Vagina (tissue), 2 donors: ENCODE results near the gene RTN4IP1. TPM values are rescaled to one million over a fixed set of nuclear protein-coding genes. Genes with fewer than 3 reads are reported as not detected.

Experiments used
- DNase-seq, 2 donors: peaks; one replicate each; pipeline ENCODE4 v3.0.0-alpha.2; 2017; ENCODE audit errors: extremely low spot score in 2 of 2
- H3K27ac ChIP-seq: fragments of 200-600 bp; sonication (generic); one replicate; pipeline ENCODE4 v1.5.1; 2019
- H3K27me3 ChIP-seq: fragments of 200-600 bp; sonication (generic); one replicate; pipeline ENCODE4 v1.5.1; 2019
- H3K36me3 ChIP-seq, 2 donors: fragments of 200-600 bp; sonication (generic); one replicate each; pipeline ENCODE4 v1.5.1; 2017 to 2019
- H3K4me1 ChIP-seq: fragments of 200-600 bp; sonication (generic); one replicate; pipeline ENCODE4 v1.5.1; 2019
- H3K4me3 ChIP-seq, 2 donors: fragments of 200-600 bp; sonication (generic); 1 replicate in 1 of 2; 2 replicates in 1 of 2; pipeline ENCODE4 v1.5.1; 2016 to 2019
- H3K9me3 ChIP-seq: fragments of 200-600 bp; sonication (generic); one replicate; pipeline ENCODE4 v1.5.1; 2019
- POLR2A ChIP-seq, 2 donors: fragments of 450-650 bp; IDR thresholded peaks; one replicate each; pipeline ENCODE4 v1.6.1; 2017; ENCODE audit warnings: antibody characterized with exemption in 2 of 2, mild to moderate bottlenecking in 2 of 2, moderate library complexity in 2 of 2
- POLR2AphosphoS5 ChIP-seq, 2 donors: sonication (generic); formaldehyde crosslinking; IDR thresholded peaks; one replicate each; pipeline ENCODE4 v1.9.0; 2017; ENCODE audit warnings: antibody characterized with exemption in 2 of 2, mild to moderate bottlenecking in 2 of 2, low read depth in 1 of 2; ENCODE audit not compliant: insufficient read depth in 1 of 2
- intact Hi-C: fragments of 100-400 bp; cut with DNase I; formaldehyde crosslinking; loops from one replicate; pipeline ENCODE4 v1.15.1; 2023
- total RNA-seq: library from RNA; depleted of rRNA; stranded (reverse); fragments of >200 nt; gene quantifications from one replicate; pipeline ENCODE4 v1.2.3, GENCODE V29; 2016
- TF ChIP-seq, protein P1 (sequence below), 3 experiments: fragments of 450-650 bp in 2 of 3; fragments of 200-600 bp in 1 of 3; sonication (generic) in 1 of 3; IDR thresholded peaks; one replicate each; pipeline ENCODE4 v1.5.1; 2017 to 2019; ENCODE audit warnings: antibody characterized with exemption in 3 of 3, mild to moderate bottlenecking in 2 of 3, moderate library complexity in 2 of 3

Gene RTN4IP1
- total RNA-seq, 1 donor from 2014 or later: 2.9 TPM

DNA sequence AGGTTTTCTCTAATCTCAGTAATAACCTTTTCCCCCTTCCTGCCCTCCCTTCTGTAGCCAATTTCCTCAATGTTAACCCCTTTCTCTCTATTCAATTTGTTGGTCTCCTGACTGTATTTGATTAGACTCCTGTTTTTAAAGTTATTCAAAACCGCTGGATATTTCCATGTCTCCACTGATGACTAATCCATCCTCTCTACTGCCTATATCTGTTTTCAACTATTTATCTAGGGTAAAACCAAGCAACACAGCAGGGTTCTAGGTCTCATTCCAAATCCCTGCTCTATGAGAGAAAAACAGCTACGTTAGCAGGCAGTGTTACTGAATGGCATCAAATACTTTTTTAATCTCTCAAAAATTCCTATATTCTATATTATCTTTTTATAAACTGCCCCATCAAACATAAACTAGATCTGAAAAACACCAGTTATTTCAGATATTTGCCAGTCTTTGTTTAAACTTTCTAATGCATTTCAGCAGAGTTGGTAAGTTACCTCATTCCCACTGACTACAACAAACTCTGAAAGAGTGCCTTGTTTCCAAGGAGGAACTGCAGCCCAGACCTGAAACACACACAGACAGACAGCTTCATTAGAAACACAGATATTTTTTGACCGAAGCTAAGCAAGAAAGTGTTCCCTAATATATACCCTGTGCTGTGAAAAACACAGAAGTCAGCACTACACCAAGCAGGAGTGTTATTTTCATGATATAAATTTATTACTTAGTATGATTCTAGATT lies 8.2 kb downstream of the RTN4IP1 start:
- Histone ChIP-seq H3K9me3 (no peaks in the 10 kb centered on the region), H3K4me3 (no peak overlapping the region), H3K27me3 (no peaks in the 10 kb centered on the region), H3K4me1 (no peaks in the 10 kb centered on the region), H3K27ac (no peak overlapping the region), H3K36me3 (no peaks in the 10 kb centered on the region)
- intact Hi-C loops: no loop called here
- no peak for DNase-seq
- TF ChIP-seq POLR2AphosphoS5 (IDR thresholded peaks at IDR 0.05; ENCODE audit: insufficient read depth in 1 of 2, low read depth in 1 of 2) (no peak), POLR2A (IDR thresholded peaks at IDR 0.05) (no peak)
- TF ChIP-seq, protein P1, sequence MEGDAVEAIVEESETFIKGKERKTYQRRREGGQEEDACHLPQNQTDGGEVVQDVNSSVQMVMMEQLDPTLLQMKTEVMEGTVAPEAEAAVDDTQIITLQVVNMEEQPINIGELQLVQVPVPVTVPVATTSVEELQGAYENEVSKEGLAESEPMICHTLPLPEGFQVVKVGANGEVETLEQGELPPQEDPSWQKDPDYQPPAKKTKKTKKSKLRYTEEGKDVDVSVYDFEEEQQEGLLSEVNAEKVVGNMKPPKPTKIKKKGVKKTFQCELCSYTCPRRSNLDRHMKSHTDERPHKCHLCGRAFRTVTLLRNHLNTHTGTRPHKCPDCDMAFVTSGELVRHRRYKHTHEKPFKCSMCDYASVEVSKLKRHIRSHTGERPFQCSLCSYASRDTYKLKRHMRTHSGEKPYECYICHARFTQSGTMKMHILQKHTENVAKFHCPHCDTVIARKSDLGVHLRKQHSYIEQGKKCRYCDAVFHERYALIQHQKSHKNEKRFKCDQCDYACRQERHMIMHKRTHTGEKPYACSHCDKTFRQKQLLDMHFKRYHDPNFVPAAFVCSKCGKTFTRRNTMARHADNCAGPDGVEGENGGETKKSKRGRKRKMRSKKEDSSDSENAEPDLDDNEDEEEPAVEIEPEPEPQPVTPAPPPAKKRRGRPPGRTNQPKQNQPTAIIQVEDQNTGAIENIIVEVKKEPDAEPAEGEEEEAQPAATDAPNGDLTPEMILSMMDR (IDR thresholded peaks at IDR 0.05): no peak

DNA sequence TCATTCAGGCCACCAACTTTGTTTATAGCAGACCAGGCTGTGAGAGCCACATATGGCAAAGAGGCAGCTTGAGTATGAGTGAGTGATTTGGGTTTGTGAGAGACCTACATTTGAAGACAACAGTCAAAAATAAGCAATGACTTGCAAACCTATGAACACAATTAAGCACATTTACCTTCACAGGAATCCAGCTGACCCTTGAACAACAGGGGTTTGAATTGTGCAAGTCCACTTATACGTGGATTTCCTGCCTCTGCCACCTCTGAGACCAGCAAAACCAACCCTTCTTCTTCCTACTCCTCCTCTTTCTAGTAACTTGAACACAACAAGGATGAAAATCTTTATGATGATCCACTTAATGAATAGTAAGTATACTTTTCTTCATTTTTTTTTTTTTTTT lies 10.1 kb downstream of the RTN4IP1 start:
- intact Hi-C loops: no loop called here
- H3K27ac ChIP-seq: no peak overlapping the region
- no peaks in the 10 kb centered on the region for H3K27me3 ChIP-seq
- no peak overlapping the region for H3K4me3 ChIP-seq
- H3K36me3 ChIP-seq: no peaks in the 10 kb centered on the region
- no peak for DNase-seq
- no peak for TF ChIP-seq POLR2AphosphoS5 (IDR thresholded peaks at IDR 0.05; ENCODE audit: insufficient read depth in 1 of 2, low read depth in 1 of 2)
- TF ChIP-seq POLR2A (IDR thresholded peaks at IDR 0.05): no peak
- TF ChIP-seq, protein P1 (IDR thresholded peaks at IDR 0.05): no peak
- H3K4me1 ChIP-seq: no peaks in the 10 kb centered on the region
- no peaks in the 10 kb centered on the region for H3K9me3 ChIP-seq

DNA sequence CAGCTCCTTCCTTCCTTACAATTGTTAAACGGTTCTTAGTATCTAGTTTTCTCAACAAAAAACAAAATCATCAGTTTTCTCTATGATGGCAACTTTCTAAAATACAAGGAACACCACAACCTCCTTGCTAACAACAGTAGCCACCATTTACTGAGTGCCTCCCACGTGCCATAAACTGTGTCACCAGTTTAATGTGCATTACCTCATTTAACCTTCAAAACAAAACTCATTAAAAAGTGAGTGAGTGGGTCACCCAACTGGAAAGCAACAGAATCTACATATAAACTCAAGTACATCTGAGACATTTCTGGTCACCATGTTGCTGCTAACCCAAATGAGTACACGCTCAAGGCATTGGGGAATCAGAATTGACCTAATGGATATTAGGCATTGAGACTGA lies 11.0 kb downstream of the RTN4IP1 start:
- H3K27ac ChIP-seq: no peak overlapping the region
- TF ChIP-seq, protein P1 (IDR thresholded peaks at IDR 0.05): no peak
- no peak for TF ChIP-seq POLR2A (IDR thresholded peaks at IDR 0.05)
- TF ChIP-seq POLR2AphosphoS5 (IDR thresholded peaks at IDR 0.05; ENCODE audit: insufficient read depth in 1 of 2, low read depth in 1 of 2): no peak
- intact Hi-C loops: no loop called here
- H3K4me1 ChIP-seq: no peaks in the 10 kb centered on the region
- no peak for DNase-seq
- no peaks in the 10 kb centered on the region for H3K27me3 ChIP-seq
- no peak overlapping the region for H3K4me3 ChIP-seq
- H3K36me3 ChIP-seq: no peaks in the 10 kb centered on the region
- H3K9me3 ChIP-seq: no peaks in the 10 kb centered on the region

DNA sequence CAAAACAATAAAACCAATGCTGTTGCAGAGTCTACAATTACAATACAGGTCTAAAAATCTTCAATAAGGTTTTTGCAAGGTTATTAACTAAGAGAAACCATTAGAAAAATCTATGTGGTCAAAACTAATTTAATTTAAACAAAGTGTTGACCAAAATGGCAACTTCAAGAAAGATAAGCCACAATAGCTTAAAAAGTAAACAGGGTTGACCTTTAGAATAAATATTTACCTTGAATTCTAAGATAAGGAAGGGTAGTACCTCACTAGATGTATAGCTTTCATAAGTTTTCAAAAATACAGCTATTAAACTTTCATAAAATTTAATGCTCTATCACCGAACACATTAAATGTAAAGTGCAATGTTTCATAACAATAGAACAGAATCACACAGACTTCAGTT lies 11.4 kb downstream of the RTN4IP1 start:
- H3K27ac ChIP-seq: no peak overlapping the region
- TF ChIP-seq POLR2A (IDR thresholded peaks at IDR 0.05) (no peak), POLR2AphosphoS5 (IDR thresholded peaks at IDR 0.05; ENCODE audit: insufficient read depth in 1 of 2, low read depth in 1 of 2) (no peak)
- TF ChIP-seq, protein P1 (IDR thresholded peaks at IDR 0.05): no peak
- intact Hi-C loops: no loop called here
- no peaks in the 10 kb centered on the region for H3K4me1 ChIP-seq
- H3K36me3 ChIP-seq: no peaks in the 10 kb centered on the region
- no peak for DNase-seq
- no peaks in the 10 kb centered on the region for H3K9me3 ChIP-seq
- no peaks in the 10 kb centered on the region for H3K27me3 ChIP-seq
- H3K4me3 ChIP-seq: no peak overlapping the region

DNA sequence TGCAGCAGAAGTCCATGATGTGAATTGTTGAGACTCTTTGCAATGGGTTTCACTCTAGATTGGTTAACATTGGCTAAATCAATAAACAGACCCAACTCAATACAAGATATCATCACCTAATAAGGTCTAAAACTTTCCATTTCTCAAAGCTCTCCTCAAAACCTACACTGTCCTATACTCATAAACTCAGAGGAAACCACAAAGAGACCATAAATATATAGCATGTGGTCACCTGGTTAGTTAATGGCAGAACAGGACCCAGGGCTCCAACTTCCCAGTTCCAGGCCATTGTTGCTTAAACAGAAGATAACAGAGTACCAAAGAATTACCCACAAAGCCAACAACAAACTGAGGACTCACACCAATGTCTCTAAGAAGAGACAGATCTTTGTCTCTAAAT lies 12.0 kb downstream of the RTN4IP1 start:
- Histone ChIP-seq H3K36me3 (no peaks in the 10 kb centered on the region), H3K9me3 (no peaks in the 10 kb centered on the region), H3K4me3 (no peak overlapping the region), H3K4me1 (no peaks in the 10 kb centered on the region), H3K27me3 (no peaks in the 10 kb centered on the region), H3K27ac (no peak overlapping the region)
- TF ChIP-seq, protein P1 (IDR thresholded peaks at IDR 0.05): no peak
- TF ChIP-seq POLR2A (IDR thresholded peaks at IDR 0.05) (no peak), POLR2AphosphoS5 (IDR thresholded peaks at IDR 0.05; ENCODE audit: insufficient read depth in 1 of 2, low read depth in 1 of 2) (no peak)
- intact Hi-C loops: no loop called here
- no peak for DNase-seq
